ENCODE data around the gene TFRC.

DNA sequence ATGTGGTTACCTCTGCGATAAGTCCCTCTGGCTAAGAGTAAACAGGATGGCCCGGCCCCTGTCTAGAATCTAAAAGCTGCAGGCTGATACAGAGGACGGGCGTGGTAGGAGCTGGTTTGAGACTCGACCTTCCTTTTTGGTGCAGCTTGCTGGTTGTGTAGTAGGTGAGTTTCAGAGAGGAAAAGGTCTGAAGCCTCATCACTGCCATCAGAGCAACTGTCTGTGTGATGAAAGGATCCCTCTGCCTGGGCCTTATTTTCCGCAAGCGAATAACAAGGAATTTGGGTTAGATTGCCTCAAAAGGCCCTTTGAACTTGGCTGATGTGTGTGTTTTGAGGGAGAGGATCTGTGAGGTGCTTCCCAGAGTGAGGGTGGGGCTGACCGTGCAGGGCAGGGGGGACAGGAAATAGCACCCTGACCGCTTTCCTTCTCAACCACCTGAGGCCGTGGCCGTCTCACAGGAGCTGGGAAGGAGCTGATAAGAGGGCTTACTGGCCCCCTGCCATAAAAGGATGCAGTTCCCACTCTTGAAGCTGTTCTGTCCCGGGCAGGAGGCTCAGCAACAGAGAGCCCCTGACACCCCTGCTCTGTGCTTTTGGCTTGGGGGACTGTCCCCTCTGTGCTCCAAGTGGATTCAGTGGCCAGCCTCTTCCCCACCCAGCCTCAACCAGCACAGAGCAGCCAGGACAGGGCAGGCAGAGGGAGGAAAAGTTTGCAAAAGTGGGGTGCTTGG is 45.6 kb upstream of the TFRC start:
- TF ChIP-seq, protein P1, sequence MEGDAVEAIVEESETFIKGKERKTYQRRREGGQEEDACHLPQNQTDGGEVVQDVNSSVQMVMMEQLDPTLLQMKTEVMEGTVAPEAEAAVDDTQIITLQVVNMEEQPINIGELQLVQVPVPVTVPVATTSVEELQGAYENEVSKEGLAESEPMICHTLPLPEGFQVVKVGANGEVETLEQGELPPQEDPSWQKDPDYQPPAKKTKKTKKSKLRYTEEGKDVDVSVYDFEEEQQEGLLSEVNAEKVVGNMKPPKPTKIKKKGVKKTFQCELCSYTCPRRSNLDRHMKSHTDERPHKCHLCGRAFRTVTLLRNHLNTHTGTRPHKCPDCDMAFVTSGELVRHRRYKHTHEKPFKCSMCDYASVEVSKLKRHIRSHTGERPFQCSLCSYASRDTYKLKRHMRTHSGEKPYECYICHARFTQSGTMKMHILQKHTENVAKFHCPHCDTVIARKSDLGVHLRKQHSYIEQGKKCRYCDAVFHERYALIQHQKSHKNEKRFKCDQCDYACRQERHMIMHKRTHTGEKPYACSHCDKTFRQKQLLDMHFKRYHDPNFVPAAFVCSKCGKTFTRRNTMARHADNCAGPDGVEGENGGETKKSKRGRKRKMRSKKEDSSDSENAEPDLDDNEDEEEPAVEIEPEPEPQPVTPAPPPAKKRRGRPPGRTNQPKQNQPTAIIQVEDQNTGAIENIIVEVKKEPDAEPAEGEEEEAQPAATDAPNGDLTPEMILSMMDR (IDR thresholded peaks at IDR 0.05; ENCODE audit: poor library complexity), result no peak
- TF ChIP-seq EZH2 (IDR thresholded peaks at IDR 0.05; ENCODE audit: borderline replicate concordance), result no peak

All from hepatocyte (in vitro differentiated cells).